ENCODE measurements around the gene TOP2B.

- no peak for TF ChIP-seq ZSCAN20 (CRISPR knock-in tag; IDR thresholded peaks at IDR 0.05)
- TF ChIP-seq MAFK (IDR thresholded peaks at IDR 0.05; ENCODE audit: partially characterized antibody), result no peak
- no peak for TF ChIP-seq KDM5A (IDR thresholded peaks at IDR 0.05)
- TF ChIP-seq POLR2A (IDR thresholded peaks at IDR 0.05; ENCODE audit: low read length), result no peak
- TF ChIP-seq USF2 (IDR thresholded peaks at IDR 0.05), result no peak
- no peak for TF ChIP-seq ELK1 (IDR thresholded peaks at IDR 0.05; ENCODE audit: low read depth, low read length)
- TF ChIP-seq CBX2 (IDR thresholded peaks at IDR 0.05; ENCODE audit: borderline replicate concordance, low read depth), result no peak
- no peak for TF ChIP-seq CBX8 (IDR thresholded peaks at IDR 0.05)
- TF ChIP-seq MAZ (IDR thresholded peaks at IDR 0.05; ENCODE audit: borderline replicate concordance, low read depth, low read length), result no peak
These were observed 96.7 kb downstream of the TOP2B start for GRCh38 chr3:25567806-25568524.

Measured in A549 (cell line).